Measurements from ENCODE around the gene AKIRIN1.
A peak's percentile ranks its signal among the peaks of the same experiment; 100 is the strongest.
"Not testable (repeated sequence)": the region's sequence is repeated elsewhere in the genome, so short reads cannot be mapped to it uniquely, and the experiment has no call there.

Gene AKIRIN1, protein sequence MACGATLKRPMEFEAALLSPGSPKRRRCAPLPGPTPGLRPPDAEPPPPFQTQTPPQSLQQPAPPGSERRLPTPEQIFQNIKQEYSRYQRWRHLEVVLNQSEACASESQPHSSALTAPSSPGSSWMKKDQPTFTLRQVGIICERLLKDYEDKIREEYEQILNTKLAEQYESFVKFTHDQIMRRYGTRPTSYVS

GRCh38 chr1:38990738-38991637 lies at the start of gene AKIRIN1:
TSS of gene AKIRIN1 (plus strand) at chr1:38991276. CDS start at chr1:38991381, 105 bp downstream.
- peak; percentile 90 for DNase-seq

DNA sequence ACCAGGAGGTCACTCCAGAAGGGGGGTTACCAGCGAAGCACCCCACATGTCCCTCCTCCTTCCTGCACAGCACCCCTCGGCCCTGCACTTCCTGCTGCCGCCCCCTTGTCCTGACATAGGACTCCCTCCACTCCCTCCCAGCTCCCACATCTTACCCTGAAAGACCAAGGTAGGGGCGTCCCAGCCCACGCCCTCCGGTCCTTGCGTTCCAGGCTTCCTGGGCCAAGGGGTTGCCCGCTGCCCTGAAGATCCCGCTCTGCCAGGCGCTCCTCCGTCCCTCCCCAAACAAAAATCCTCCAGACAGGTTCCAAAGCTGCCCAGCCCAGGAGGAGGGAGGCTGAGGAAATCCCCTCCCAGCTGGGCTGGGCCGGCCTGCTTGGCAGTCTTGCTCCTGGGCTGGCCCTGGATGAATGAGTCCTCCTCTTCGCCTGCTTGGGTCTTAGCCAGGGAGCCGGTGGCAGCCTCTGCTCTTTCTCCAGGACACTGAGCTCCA lies 49.5 kb upstream of the AKIRIN1 start, which contains the start of gene RHBDL2:
Gene RHBDL2 (minus strand): TSS at position 304 of the 493 bp plus-strand sequence. CDS start 22,618 bp downstream, outside the sequence.
- DNase-seq = no peak

DNA sequence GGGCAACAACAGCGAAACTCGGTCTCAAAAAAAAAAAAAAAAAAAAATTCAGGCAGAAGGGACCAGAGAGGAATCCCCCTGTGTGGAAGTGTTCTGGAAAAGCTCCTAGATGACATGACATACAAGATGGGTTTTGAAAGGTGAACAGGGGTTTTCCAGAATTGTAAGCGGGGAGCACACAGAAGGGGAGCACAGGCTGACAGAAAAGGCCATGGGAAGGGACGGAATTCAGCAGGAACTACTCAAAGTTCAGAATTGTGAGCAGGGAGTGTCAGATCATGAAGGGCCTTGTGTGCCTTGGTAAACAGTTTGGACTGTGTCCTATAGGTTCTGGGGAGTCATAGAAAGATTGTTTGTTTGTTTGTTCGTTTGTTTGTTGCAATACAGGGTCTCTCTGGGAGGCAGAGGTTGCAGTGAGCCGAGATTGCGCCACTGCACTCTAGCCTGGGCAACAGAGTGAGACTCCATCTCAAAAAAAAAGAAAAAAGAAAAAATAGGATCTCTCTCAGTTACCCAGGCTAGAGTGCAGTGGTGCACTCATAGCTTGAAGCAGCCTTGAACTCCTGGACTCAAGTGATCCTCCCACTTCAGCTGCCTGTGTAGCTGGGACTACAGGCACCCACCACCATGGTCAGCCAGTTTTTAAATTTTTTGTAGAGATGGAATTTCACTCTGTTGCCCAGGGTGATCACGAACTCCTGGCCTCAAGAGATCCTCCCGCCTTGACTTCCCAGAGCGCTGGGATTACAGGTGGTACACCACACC lies 48.2 kb upstream of the AKIRIN1 start:
- no peak for DNase-seq

- DNase-seq = no peak
Measured at GRCh38 chr1:38944547-38944946, 46.5 kb upstream of the AKIRIN1 start.

GRCh38 chr1:38950553-38950952 lies 40.5 kb upstream of the AKIRIN1 start:
- DNase-seq = no peak

DNA sequence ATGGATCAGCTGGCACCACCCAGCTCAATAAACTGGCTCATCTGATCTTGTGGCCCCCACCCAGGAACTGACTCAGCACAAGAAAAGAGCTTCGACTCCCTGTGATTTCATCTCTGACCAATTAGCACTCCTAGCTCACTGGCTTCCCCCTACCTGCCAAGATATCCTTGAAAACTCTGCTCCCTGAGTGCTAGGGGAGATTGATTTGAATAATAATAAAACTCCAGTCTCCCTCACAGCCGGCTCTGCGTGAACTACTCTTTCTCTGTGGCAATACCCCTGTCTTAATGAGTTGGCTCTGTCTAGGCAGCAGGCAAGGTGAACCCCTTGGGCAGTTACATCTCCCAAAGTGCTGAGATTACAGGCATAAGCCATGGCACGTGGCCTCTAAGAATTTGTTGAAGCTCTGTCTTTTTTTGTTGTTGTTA lies 37.6 kb upstream of the AKIRIN1 start:
- DNase-seq = no peak

GRCh38 chr1:38958967-38959366 lies 32.1 kb upstream of the AKIRIN1 start:
- DNase-seq = no peak

- no peak for DNase-seq
Measured at GRCh38 chr1:38962113-38962512, 29.0 kb upstream of the AKIRIN1 start.

DNA sequence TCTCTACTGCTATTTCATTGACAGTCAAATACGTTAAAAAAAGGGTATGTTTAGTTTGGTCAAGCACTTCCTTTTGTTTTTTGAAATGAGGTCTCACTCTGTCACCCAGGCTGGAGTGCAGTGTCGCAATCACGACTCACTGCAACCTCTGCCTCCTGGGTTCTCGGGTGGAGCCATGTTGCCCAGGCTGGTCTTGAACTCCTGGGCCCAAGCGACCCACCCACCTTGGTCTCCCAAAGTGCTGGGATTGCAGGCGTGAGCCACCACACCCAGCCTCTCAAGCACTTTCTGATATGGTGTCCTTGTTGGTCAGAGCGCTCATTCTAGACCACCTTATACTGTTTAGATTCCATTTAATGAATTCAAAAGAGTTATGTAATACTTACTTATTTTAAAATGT lies 28.5 kb upstream of the AKIRIN1 start:
- DNase-seq = no peak

GRCh38 chr1:38964140-38964548 lies 26.9 kb upstream of the AKIRIN1 start:
- DNase-seq = no peak

GRCh38 chr1:38973145-38973544 lies 17.9 kb upstream of the AKIRIN1 start:
- DNase-seq = not testable (repeated sequence)

DNA sequence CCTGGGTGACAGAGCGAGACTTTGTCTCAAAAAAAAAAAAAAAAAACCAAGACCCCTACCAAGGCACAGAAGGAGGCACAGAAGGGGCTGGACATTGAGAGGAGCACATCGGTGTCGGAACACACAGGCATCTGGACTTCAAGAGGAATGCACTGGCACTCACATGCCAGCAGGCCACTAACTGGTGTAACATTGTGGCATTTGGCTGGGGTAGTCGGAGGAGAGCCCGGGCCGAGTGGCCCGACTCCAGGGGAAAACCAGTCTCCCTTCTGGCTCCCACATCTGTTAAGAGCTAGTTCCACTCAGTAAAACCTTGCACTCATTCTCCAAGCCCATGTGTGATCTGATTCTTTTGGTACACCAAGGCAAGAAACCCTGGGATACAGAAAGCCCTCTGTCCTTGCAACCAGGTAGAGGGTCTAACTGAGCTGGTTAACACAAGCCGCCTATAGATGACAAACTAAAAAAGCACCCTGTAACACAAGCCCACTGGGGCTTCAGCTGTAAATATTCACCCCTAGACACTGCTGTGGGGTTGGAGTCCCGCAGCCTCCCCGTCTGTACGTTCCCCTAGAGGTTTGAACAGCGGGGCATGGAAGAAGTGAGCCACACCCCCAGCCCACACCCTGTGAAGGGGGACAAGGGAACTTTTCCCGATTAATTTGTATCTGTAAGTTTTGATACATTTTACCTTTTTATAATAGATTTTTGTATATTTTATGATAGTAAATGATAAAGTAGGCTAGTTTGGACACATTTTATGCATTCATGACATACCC lies 17.2 kb upstream of the AKIRIN1 start:
- no peak for DNase-seq

DNA sequence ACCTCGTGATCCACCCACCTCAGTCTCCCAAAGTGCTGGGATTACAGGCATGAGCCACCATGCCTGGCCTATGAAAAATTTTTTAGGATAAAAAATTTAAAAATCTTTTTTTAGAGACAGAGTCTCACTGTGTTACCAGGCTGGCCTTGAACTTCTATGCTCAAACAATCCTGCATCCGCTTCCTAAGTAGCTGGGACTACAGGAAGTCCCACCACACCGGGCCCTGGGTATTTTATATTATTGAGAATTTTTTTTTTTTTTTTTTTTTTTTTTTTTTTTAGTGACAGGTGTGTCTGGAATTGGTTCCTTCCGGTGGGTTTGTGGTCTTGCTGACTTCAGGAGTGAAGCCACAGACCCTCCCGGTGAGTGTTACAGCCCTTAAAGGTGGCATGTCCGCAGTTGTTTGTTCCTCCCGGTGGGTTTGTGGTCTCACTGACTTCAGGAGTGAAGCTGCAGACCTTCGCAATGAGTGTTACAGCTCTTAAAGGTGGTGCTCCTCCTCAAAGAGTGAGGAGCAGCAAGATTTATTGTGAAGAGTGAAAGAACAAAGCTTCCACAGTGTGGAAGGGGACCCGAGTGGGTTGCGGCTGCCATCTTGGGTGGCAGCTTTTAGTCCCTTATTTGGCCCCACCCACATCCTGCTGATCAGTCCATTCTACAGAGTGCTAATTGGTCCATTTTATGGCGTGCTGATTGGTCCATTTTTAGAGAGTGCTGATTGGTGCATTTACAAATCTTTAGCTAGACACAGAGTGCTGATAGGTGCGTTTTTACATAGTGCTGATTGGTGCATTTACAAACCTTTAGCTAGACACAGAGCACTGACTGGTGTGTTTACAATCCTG lies 13.5 kb upstream of the AKIRIN1 start:
- not testable (repeated sequence) for DNase-seq

- not testable (repeated sequence) for DNase-seq
Measured at GRCh38 chr1:38978245-38978542, 12.9 kb upstream of the AKIRIN1 start.

DNA sequence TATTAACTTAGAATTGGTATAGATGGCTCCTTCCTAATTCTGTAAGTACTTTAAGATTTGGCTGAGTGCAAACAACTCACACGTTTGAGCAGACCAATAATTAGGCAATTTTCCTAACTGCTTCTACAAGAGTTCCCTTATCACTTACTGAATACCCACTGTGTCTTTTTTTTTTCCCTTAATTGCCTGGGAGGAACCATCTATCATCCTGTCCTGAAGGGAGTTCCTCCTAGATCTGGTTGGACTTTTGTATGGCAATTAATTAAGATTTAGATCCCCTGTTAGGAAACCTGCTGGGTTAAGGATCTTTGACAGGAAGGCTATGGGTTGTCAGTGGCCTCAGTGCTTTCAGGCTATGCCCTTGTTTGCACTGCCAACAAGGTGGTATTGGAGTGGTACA lies 11.7 kb upstream of the AKIRIN1 start:
- DNase-seq = peak; percentile 67

DNA sequence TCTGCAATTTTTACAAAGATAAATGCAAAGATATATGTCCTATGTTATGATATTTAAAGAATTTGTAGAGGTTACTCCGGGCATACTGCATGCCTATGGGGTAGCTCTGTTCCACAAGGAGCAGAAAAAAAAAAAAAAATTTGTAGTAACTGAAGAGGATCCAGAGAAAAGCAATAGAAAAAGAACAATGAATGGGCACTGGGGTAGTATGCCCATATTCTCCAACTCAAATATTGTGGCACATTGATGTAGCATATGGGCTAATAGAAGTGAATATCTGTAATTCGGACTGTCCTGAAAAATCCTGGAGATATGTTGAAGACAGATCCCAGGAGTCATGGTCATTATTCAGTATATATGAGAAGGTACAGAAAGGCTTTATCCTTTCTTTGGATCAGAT lies 1.1 kb upstream of the AKIRIN1 start:
- DNase-seq = no peak

- no peak for DNase-seq
Measured at GRCh38 chr1:38990386-38990737, 714 bp upstream of the AKIRIN1 start.

DNA sequence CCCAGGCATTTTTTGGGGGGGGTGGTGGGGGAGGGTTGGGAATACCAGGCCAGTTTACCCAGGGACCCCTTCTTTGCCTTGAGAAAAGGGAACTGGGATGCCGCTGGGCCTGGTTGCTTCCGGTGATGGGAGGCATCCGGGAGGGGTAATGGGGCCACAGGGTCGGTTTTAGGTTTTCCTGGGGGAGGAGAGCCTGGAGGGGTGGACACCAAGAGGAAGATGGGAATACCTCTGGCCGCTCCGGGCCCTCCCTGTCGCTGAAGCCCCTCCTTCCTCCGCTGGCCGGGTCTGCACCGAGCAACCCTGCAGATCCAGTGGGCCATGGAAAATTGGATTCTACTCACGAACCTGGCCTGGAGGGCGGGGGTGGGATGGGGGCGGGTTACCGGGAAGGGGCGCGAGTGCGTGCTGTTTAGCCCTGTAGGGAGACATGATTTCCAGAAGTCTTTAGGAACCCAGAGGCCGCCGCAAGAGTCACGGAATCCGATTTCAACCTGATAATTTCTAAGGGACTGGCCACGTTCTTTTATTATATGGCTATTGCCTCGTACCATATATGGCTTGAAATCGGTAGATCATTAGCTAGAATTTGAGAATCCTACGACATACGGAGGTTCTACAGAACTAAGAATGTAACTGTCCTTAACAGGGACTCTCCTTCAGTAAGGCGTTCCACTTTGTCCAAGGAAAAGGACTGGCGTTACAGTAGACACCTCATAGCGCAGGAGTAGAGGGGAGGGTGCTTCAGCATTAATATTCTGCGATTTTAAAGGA lies 749 bp downstream of the AKIRIN1 start:
- peak; percentile 46 for DNase-seq

DNA sequence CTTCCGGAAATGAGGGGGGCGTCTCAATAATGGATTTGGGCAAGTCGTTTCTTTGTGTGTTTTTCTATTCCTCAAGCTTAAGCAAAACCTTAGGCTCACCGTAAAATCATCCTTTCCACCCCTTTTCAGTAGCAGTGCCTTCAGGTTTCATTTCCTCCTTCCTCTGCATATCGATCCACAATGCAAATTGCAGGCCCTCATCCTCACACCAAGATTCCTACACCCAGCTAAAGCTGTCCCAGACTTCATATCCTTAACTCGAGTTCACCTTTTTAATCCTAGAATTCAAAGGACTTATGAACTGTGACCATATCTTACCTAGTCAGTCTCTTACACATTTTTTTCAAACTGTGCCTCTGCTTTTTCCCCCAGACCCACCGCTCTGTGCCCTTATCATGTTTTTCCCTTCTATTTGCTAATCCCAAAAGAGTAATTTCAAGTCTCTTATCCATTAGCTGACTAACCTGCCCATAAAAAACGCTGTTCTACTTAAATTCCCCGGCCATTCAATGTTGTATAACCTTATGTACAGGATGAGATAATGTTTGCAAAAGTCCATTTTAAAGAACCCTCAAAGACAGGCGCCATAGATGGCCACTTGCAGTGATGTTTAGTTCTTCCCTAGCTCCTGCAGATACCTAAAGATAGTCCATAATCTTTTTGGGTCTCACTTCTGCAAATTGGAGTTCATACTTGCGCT lies 1.5 kb downstream of the AKIRIN1 start:
- DNase-seq = no peak

- no peak for DNase-seq
Measured at GRCh38 chr1:38994196-38994595, 3.1 kb downstream of the AKIRIN1 start.

Measured in NCI-H146 (cell line).